GM10266 (cell line): Measurements from ENCODE around the gene ZFYVE28.

Experiments
- DNase-seq: peaks from one replicate; pipeline ENCODE4 v3.0.0; 2012; ENCODE audit errors: extremely low spot score
- CTCF ChIP-seq: IDR thresholded peaks from 2 replicates; pipeline ENCODE4 v1.5.1; 2012; ENCODE audit warnings: mild to moderate bottlenecking, low read depth; ENCODE audit not compliant: control insufficient read depth, insufficient read depth; ENCODE audit errors: missing control alignments

The ZFYVE28 gene

GRCh38 chr4:2304877-2305561 lies 113.4 kb downstream of the ZFYVE28 start:
- no peak for DNase-seq
- TF ChIP-seq CTCF = no peak

DNA sequence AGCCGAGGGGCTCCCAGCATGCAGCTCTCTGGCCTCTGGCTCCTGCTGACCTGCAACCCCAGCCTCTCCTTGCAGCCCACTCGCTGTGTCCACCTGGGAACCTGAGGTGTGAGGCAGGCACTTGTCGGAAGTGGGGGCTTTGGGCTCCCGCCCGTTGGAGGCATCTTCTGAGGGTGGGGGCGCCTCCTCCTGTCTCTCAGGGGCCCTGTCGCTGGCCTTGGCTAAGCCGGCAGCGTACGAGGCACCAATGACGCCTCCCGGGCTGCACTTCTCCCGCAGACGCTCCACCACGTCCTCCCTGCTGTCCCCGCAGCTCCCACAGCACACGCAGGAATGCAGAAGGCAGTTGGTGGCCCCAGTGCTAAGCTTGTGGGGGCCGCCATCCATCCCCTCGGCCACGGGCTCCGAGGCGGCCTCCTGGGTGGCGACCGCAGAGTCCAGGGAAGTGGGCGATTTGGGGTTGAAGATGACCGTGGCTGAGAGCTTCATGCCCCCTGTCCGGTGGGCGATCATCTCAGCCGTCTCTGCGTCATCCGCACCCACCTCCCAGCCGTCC lies 114.0 kb downstream of the ZFYVE28 start:
- no peak for DNase-seq
- no peak for TF ChIP-seq CTCF

- DNase-seq = no peak
Observed at GRCh38 chr4:2303686-2304320, 114.6 kb downstream of the ZFYVE28 start.

GRCh38 chr4:2303121-2303685 lies 115.2 kb downstream of the ZFYVE28 start:
- no peak for DNase-seq
- no peak for TF ChIP-seq CTCF

More at GRCh38 chr4:2303686-2304320, 114.6 kb downstream of the ZFYVE28 start:
- no peak for TF ChIP-seq CTCF

DNA sequence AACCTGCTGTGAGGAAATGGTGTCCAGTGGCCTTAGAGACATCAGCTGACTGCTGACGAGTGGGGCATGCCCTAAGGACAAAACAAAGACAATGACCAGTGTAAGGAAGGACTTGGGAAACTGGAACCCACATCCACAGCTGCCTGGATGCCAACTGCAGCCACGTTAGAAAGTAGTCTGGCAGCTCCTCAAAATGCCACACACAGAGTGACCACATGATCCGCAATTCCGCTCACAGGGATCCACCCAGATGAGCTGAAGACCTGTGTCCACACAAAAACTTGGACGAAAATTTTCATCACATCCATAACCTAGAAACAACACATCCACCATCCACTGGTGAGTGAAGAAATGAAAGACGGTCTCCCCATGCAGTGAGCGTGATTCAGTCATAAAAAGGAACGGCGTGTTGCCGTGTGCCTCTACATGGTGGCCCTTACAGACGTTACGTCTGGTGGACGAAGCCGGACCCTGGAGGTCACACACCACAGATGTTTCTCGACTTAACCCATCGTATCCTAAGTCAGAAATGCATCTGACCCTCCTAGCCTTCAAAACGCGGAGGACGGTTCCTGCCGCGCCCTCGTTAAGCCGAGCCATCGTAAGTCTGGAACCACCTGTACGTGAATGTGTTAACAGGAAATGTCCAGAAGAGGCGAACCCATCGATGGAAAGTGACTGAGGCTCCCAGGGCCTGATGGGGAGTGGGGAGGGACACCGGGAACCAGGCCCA lies 115.9 kb downstream of the ZFYVE28 start:
- no peak for DNase-seq
- no peak for TF ChIP-seq CTCF

- no peak for DNase-seq
- TF ChIP-seq CTCF = no peak
Observed at GRCh38 chr4:2301806-2302205, 116.6 kb downstream of the ZFYVE28 start.

GRCh38 chr4:2301225-2301642 lies 117.2 kb downstream of the ZFYVE28 start:
- DNase-seq = no peak
- TF ChIP-seq CTCF = no peak
